ENCODE measurements around the gene FERMT1.
"Not testable (repeated sequence)": the region's sequence is repeated elsewhere in the genome, so short reads cannot be mapped to it uniquely, and the experiment has no call there.

The FERMT1 gene

GRCh38 chr20:6038256-6038655, 84.6 kb downstream of the FERMT1 start:
- DNase-seq = no peak

- DNase-seq = no peak
These were observed 85.7 kb downstream of the FERMT1 start for GRCh38 chr20:6037082-6037481.

DNA sequence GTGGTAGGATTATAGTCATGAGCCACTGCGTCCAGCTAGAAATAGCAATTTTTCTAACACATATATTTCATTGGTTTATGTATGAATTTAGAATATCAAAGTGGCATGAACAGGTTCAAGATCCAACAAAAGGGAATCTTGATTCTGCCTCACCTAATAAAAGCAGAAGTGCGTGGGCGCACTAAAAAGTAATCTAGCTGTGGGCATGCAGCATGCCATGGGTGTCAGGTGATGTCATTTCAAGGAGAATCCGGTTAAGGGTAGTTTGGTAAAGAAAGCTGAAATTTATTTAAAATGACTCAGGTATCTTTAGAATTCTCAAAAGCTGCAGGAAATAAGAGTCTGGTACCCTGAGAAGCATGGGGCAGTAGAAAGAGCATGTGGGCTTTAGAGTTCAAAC, 86.6 kb downstream of the FERMT1 start:
- DNase-seq = no peak

DNA sequence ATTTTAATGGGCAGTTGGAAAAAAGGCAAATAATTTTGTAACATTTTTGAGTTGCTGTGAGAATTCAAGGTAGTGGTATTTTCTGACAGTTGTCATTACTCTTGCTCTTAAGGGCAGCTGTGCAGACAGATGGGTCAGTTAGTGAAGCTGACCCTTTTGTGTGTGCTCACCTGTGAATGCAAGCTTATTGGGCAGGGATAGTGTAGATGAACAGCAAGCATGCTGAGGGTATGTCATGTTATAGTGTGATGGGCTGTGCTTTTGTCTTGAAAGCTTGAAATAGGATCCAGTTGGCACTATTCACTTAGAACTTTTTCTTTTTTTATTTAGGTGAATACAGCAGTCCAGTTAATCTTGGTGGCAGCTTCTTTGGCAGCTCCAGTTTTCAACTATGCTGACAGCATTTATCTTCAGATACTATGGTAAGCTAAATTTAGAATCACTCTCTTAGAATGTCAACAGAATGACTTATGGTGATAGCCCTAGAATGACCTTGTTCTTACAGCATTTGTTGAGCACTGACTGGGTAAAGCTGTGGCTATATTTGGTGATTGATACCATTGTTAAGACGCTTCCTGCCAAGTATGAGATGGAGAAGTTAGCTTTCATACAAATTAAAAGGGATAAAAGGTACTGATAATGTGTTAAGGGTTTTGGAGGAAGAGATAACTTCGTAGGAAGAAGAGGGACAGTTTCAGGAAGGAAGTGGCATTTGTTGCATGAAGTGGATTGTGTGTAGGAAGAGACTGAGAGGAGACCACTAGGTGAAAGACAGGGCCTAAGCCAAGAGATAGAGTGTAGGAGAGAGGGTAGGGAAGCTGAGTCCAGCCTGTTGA, 88.5 kb downstream of the FERMT1 start:
- no peak for DNase-seq

DNA sequence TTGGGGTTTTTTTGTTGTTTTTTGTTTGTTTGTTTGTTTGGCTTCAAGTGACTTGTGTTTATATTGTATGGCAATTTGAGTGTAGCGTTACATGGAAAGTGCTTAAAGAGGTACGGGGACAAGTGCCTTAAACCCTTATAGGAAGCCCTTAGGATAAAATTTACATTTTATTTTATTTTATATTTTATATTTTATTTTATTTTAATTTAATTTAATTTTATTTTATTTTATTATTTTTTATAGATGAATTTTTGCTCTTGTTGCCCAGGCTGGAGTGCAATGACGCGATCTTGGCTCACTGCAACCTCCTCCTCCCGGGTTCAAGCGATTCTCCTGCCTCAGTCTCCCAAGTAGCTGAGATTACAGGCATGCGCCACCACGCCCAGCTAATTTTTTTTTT, 89.9 kb downstream of the FERMT1 start:
- not testable (repeated sequence) for DNase-seq

DNA sequence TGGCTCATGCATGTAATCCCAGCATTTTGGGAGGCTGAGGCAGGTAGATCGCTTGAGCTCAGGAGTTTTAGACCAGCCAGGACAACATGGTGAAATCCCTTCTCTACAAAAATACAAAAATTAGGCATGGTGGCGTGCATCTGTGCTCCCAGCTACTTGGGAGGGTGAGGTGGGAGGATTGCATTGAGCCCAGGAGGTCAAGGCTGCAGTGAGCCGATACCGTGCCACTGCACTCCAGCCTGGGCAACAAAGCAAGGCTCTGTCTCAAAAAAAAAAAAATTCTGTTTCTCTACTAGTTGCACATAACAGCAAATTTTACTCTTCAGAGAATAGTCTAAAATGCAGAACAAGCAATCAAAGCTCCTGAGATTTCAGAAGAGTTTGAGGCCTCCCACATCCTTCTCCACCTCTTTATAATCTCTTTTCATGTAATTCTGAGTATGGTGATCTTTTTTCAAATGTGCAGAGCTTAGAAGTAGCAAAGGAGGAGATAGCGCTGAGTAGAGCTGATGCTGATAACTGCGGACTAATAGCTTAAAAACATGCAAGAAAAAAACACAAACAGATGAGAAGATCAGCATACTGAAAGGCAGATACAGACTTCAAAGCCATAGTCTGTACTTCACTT, 92.3 kb downstream of the FERMT1 start:
- DNase-seq = no peak

GRCh38 chr20:6029538-6029937, 93.3 kb downstream of the FERMT1 start:
- no peak for DNase-seq

- no peak for DNase-seq
These were observed 94.0 kb downstream of the FERMT1 start for GRCh38 chr20:6028818-6029217.

- DNase-seq = no peak
These were observed 96.8 kb downstream of the FERMT1 start for GRCh38 chr20:6026051-6026450.

Measured in islet precursor cell (in vitro differentiated cells).